ENCODE results near the gene DLG5.

Gene DLG5

GRCh38 chr10:77909749-77910375, 16.7 kb downstream of the DLG5 start:
- no peak for DNase-seq

GRCh38 chr10:77909021-77909748, 17.4 kb downstream of the DLG5 start:
- DNase-seq, result no peak

GRCh38 chr10:77907900-77908717, 18.4 kb downstream of the DLG5 start:
- peak in 1 of 2 experiments; percentile 37 for DNase-seq

- DNase-seq, result no peak
These were observed 19.1 kb downstream of the DLG5 start for GRCh38 chr10:77907462-77907861.

- DNase-seq, result no peak
These were observed 19.6 kb downstream of the DLG5 start for GRCh38 chr10:77906951-77907421.

GRCh38 chr10:77905781-77906180, 20.8 kb downstream of the DLG5 start:
- DNase-seq, result no peak

- no peak for DNase-seq
These were observed 21.3 kb downstream of the DLG5 start for GRCh38 chr10:77905086-77905748.

GRCh38 chr10:77904100-77904840, 22.3 kb downstream of the DLG5 start:
- no peak for DNase-seq

GRCh38 chr10:77902159-77902558, 24.4 kb downstream of the DLG5 start:
- no peak for DNase-seq

- DNase-seq, result no peak
These were observed 24.8 kb downstream of the DLG5 start for GRCh38 chr10:77901743-77902142.

GRCh38 chr10:77899690-77900089, 26.9 kb downstream of the DLG5 start:
- DNase-seq, result no peak

GRCh38 chr10:77899080-77899477, 27.5 kb downstream of the DLG5 start:
- DNase-seq, result peak in 1 of 2 experiments; percentile 31

- peak; percentile 39 to 89 for DNase-seq
These were observed 28.1 kb downstream of the DLG5 start for GRCh38 chr10:77898323-77899079.

GRCh38 chr10:77896058-77896457, 30.5 kb downstream of the DLG5 start:
- no peak for DNase-seq

- no peak for DNase-seq
These were observed 32.5 kb downstream of the DLG5 start for GRCh38 chr10:77894058-77894457.

- no peak for DNase-seq
These were observed 33.2 kb downstream of the DLG5 start for GRCh38 chr10:77893386-77893785.

GRCh38 chr10:77892761-77893160, 33.8 kb downstream of the DLG5 start:
- no peak for DNase-seq

GRCh38 chr10:77892021-77892739, 34.4 kb downstream of the DLG5 start:
- peak; percentile 12 to 46 for DNase-seq

- no peak for DNase-seq
These were observed 36.5 kb downstream of the DLG5 start for GRCh38 chr10:77890097-77890496.

- peak; percentile 36 to 73 for DNase-seq
These were observed 37.2 kb downstream of the DLG5 start for GRCh38 chr10:77889277-77889903.

Measured in NCI-H526 (cell line).